Endothelial cell of umbilical vein (primary cell): ENCODE data around the gene CNKSR1. TPM values are rescaled to one million over a fixed set of nuclear protein-coding genes. Genes with fewer than 3 reads are reported as not detected.

Experiments used
- BruUV-seq: library from RNA; stranded (reverse); fragments of 400-500 nt; replicated peaks from 2 replicates; lab custom pipeline; 2021; lab: Mats Ljungman, UMichigan
- CTCF ChIA-PET: fragments of 300-600, 350-600 bp; sonication (Branson Sonifier 250); formaldehyde crosslinking; loops from one replicate; lab custom pipeline; 2021; ENCODE audit warnings: antibody characterized with exemption, inconsistent platforms; lab: Charles Lee
- POLR2A ChIA-PET: fragments of 300-600, 350-600 bp; sonication (Branson Sonifier 250); formaldehyde crosslinking; loops from one replicate; lab custom pipeline; 2021; ENCODE audit warnings: antibody characterized with exemption, inconsistent platforms; lab: Charles Lee
- DNase-seq: peaks from one replicate; pipeline ENCODE4 v3.0.0-alpha.2; 2011; ENCODE audit warnings: low read depth, low spot score
- FAIRE-seq: peaks from 2 replicates; lab custom pipeline; 2011; peaks lifted over from hg19 to GRCh38; lab: Jason Lieb, UNC
- H2AFZ ChIP-seq: 2 replicates; pipeline ENCODE4 v1.6.0; 2012; ENCODE audit warnings: low read depth, low read length, control low read depth, inconsistent platforms
- H3K27ac ChIP-seq: 2 replicates; pipeline ENCODE4 v1.5.1; 2011; ENCODE audit warnings: low read depth, mild to moderate bottlenecking, control low read depth, low read length, moderate library complexity; ENCODE audit not compliant: insufficient read depth
- H3K27me3 ChIP-seq, 2 experiments: 2 replicates each; pipeline versions ENCODE4 v1.6.0 to v1.6.1; 2011; ENCODE audit warnings: low read length in 2 of 2, mixed read lengths in 1 of 2; ENCODE audit not compliant: control insufficient read depth in 2 of 2, insufficient read depth in 2 of 2
- H3K36me3 ChIP-seq, 2 experiments: 2 replicates in 1 of 2; 3 replicates in 1 of 2; pipeline ENCODE4 v1.5.1; 2011; ENCODE audit warnings: low read length in 2 of 2, mild to moderate bottlenecking in 1 of 2, moderate library complexity in 1 of 2; ENCODE audit not compliant: control insufficient read depth in 2 of 2, insufficient read depth in 2 of 2; ENCODE audit errors: extremely low read depth in 1 of 2
- H3K4me1 ChIP-seq: 3 replicates; pipeline ENCODE4 v1.5.1; 2011; ENCODE audit warnings: mild to moderate bottlenecking, low read length; ENCODE audit not compliant: control insufficient read depth, insufficient read depth; ENCODE audit errors: extremely low read depth
- H3K4me2 ChIP-seq: 2 replicates; pipeline ENCODE4 v1.6.1; 2011; ENCODE audit warnings: low read length, control low read depth, mixed read lengths; ENCODE audit not compliant: insufficient read depth
- H3K4me3 ChIP-seq, 3 experiments: fragments of 200-600 bp in 1 of 3; sonication (generic), shearing (Covaris generic) in 1 of 3; replicated peaks in 1 of 3; 2 replicates each; pipeline ENCODE4 v1.5.1; 2011 to 2016; ENCODE audit warnings: control low read depth in 3 of 3, low read length in 3 of 3, mild to moderate bottlenecking in 2 of 3, inconsistent platforms in 1 of 3, low read depth in 1 of 3, moderate library complexity in 1 of 3; ENCODE audit not compliant: insufficient read depth in 1 of 3
- H3K79me2 ChIP-seq: 2 replicates; pipeline ENCODE4 v1.6.0; 2012; ENCODE audit warnings: low read length, inconsistent platforms; ENCODE audit not compliant: control insufficient read depth, insufficient read depth
- H3K9ac ChIP-seq: replicated peaks from 2 replicates; pipeline ENCODE3; 2011; ENCODE audit warnings: low read length, control low read depth; ENCODE audit not compliant: insufficient read depth; ENCODE audit errors: extremely low read depth
- H3K9me1 ChIP-seq: replicated peaks from 3 replicates; pipeline ENCODE4 v1.6.0; 2011; ENCODE audit warnings: mild to moderate bottlenecking, low read length; ENCODE audit not compliant: control insufficient read depth, insufficient read depth; ENCODE audit errors: extremely low read depth
- H3K9me3 ChIP-seq: replicated peaks from 2 replicates; pipeline ENCODE4 v1.5.1; 2012; ENCODE audit warnings: low read length, inconsistent platforms; ENCODE audit not compliant: control insufficient read depth, insufficient read depth
- H4K20me1 ChIP-seq: replicated peaks from 2 replicates; pipeline ENCODE3; 2011; ENCODE audit warnings: mild to moderate bottlenecking, low read length; ENCODE audit not compliant: control insufficient read depth, insufficient read depth; ENCODE audit errors: extremely low read depth
- EZH2 ChIP-seq: IDR thresholded peaks from 2 replicates; pipeline ENCODE4 v1.6.1; 2012; ENCODE audit warnings: borderline replicate concordance, low read depth, mild to moderate bottlenecking, moderate library complexity, low read length, inconsistent platforms; ENCODE audit not compliant: severe bottlenecking
- FOS ChIP-seq: IDR thresholded peaks from 2 replicates; pipeline ENCODE4 v1.6.1; 2011; ENCODE audit warnings: mild to moderate bottlenecking, low read length, moderate library complexity, borderline replicate concordance; ENCODE audit not compliant: insufficient read depth
- GATA2 ChIP-seq: IDR thresholded peaks from 2 replicates; pipeline ENCODE4 v1.7.0; 2011; ENCODE audit warnings: low read depth, mild to moderate bottlenecking, moderate library complexity, mixed read lengths, low read length; ENCODE audit not compliant: insufficient read length, insufficient read depth
- JUN ChIP-seq: IDR thresholded peaks from 2 replicates; pipeline ENCODE4 v1.6.1; 2011; ENCODE audit warnings: borderline replicate concordance, low read depth; ENCODE audit not compliant: insufficient read length, insufficient read depth
- MYC ChIP-seq: IDR thresholded peaks from one replicate; pipeline ENCODE4 v1.6.1; 2011; ENCODE audit warnings: mild to moderate bottlenecking, low read depth, low read length
- POLR2A ChIP-seq: IDR thresholded peaks from 2 replicates; pipeline ENCODE4 v1.6.1; 2012; ENCODE audit warnings: low read depth, mild to moderate bottlenecking, control low read depth, low read length
- POLR2AphosphoS5 ChIP-seq: IDR thresholded peaks from 2 replicates; pipeline ENCODE4 v1.6.1; 2012; ENCODE audit warnings: low read depth, mild to moderate bottlenecking, control low read depth, low read length, moderate library complexity; ENCODE audit not compliant: insufficient read depth
- dilution Hi-C: fragments of 300-500 bp; cut with MboI; formaldehyde crosslinking; loops from one replicate; pipeline ENCODE4 v1.15.0; 2019; ENCODE audit warnings: low sequenced_read_pairs; ENCODE audit not compliant: extremely low pct_ligation_motif_present
- intact Hi-C: fragments of 100-400 bp; cut with micrococcal nuclease; formaldehyde crosslinking; loops from one replicate; pipeline ENCODE4 v1.10.0; 2022
- polyA plus RNA-seq, 4 experiments: library from polyadenylated mRNA; depleted of rRNA in 3 of 4; stranded (reverse) in 3 of 4; unstranded in 1 of 4; fragments of >200 nt; gene quantifications; 2 replicates each; pipeline versions ENCODE4 v1.2.1 to v1.2.3, GENCODE V29; 2011 to 2012; ENCODE audit warnings: missing spikeins in 1 of 4
- total RNA-seq: library from RNA; stranded (reverse); gene quantifications from 2 replicates; pipeline ENCODE4 v1.2.3, GENCODE V29; 2021
- TF ChIP-seq, protein P1 (sequence below), 2 donors: IDR thresholded peaks; 1 replicate in 1 of 2; 2 replicates in 1 of 2; pipeline ENCODE4 v1.5.1; 2011; ENCODE audit warnings: low read length in 2 of 2, mild to moderate bottlenecking in 2 of 2, moderate library complexity in 2 of 2, control low read depth in 1 of 2, inconsistent platforms in 1 of 2, low read depth in 1 of 2; ENCODE audit not compliant: insufficient read depth in 1 of 2; ENCODE audit errors: extremely low read depth in 1 of 2
- TF ChIP-seq, protein P2 (sequence below): IDR thresholded peaks from 2 replicates; pipeline ENCODE4 v1.6.1; 2011; ENCODE audit not compliant: insufficient read depth, insufficient read length

Gene CNKSR1
- total and polyA plus RNA-seq, 2 donors (not counting 3 experiments of a cell fraction or from before 2014, with no cell fraction given) = 0.22 TPM; not detected in 1

- no peak for DNase-seq
- FAIRE-seq = no peak
- H3K9me1 ChIP-seq = no peaks in the 10 kb centered on the region
- no peaks in the 10 kb centered on the region for H3K27me3 ChIP-seq
- H3K9ac ChIP-seq = peak overlapping the region; percentile 74
- peak overlapping the region; percentile 46 to 72 (median 67) for H3K4me3 ChIP-seq
- TF ChIP-seq MYC (no peak), GATA2 (no peak)
- H2AFZ ChIP-seq = peak overlapping the region; percentile 75
- no peaks in the 10 kb centered on the region for H3K36me3 ChIP-seq
- H3K79me2 ChIP-seq = peaks cover 2% of the 10 kb centered on the region
- ChIA-PET POLR2A (no interaction called here), CTCF (interaction anchor here (1.0 to 3.7 kb wide), 17 partner anchors 8 to 242 kb away, joined by 3 to 48 read pairs (median 10); partner anchors contain the start of genes CEP85, CNKSR1, FAM110D and PDIK1L)
- no peaks in the 10 kb centered on the region for H4K20me1 ChIP-seq
- no TSS peak for BruUV-seq
- dilution Hi-C loops = no loop called here
- no peaks in the 10 kb centered on the region for H3K4me1 ChIP-seq
- peak overlapping the region; percentile 60 for H3K4me2 ChIP-seq
- H3K9me3 ChIP-seq = no peaks in the 10 kb centered on the region
- intact Hi-C loops = no loop called here
- H3K27ac ChIP-seq = peak overlapping the region; percentile 47
Measured at GRCh38 chr1:26170472-26170821, 6.8 kb upstream of the CNKSR1 start.

DNA sequence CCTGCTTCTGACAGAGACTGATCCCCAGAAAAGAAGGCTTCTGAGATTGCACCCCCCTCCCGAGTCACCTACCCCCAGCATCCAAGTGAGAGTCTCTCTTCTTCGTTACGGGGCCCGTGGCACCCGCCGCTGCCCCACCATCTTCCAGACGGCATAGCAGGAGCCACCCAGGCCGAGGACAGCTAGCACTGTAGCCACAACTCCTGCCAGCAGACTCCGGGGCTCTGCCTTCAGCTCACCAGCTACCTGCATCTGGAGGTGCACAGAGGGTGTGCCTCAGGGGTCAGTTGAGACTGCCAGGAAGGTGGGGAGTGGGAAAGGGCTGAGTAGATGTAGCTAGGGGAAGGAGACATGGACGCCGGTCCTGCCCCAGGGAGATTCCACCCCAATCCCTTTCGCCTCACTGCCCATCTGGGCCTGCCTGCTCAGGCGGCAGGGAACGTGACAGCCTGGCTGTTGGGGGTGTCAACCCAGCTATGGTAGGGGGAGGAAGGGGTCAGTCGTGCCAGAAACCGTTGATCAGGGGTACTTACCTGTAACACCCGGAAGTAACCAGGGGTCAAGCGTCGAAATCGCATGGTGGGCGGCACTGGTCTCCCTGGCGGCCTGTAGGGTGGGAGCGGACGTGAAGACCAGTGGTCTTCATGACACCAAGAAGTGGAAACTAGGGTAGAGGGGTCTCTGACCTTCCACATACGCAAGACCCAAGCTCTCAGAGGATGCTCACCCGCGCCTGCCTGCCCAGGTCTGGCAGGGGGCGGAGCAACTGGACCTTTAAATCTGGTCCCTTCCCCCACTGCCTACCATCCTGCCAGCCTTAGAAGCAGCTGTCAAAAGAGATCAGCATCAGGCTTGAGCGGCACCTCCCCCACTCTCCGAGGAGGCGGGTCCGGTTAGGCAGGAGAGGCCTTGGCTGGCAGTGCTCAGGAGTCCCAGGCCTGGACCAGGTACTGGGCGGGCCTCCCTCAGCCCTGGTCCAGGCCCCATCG lies 5.9 kb upstream of the CNKSR1 start, which contains the start of gene ZNF593OS:
ZNF593OS (minus strand) TSS at position 749 of the 989 bp plus-strand sequence; CDS start at position 578, 171 bp downstream.
- dilution Hi-C loops = no loop called here

More for the DNA sequence above, 5.9 kb upstream of the CNKSR1 start, which contains the start of gene ZNF593OS:
- H4K20me1 ChIP-seq = no peaks in the 10 kb centered on the region
- H3K36me3 ChIP-seq = no peaks in the 10 kb centered on the region
- H3K9me1 ChIP-seq = no peaks in the 10 kb centered on the region
- no peaks in the 10 kb centered on the region for H3K9me3 ChIP-seq
- H3K27ac ChIP-seq = no peak within 1 kb of the TSS
- intact Hi-C loops = no loop called here
- H3K4me3 ChIP-seq = no peak within 1 kb of the TSS
- no peak within 1 kb of the TSS for H2AFZ ChIP-seq
- CTCF ChIA-PET = interaction anchor here (3.7 kb wide), 1 partner anchor 149 kb away, joined by 48 read pairs; no protein-coding TSS in a partner anchor
- peaks cover 2% of the 10 kb centered on the region for H3K79me2 ChIP-seq
- no peaks in the 10 kb centered on the region for H3K27me3 ChIP-seq
- H3K4me2 ChIP-seq = peak within 1 kb of the TSS; percentile 60
- no peak for TF ChIP-seq EZH2
- TF ChIP-seq, protein P1, sequence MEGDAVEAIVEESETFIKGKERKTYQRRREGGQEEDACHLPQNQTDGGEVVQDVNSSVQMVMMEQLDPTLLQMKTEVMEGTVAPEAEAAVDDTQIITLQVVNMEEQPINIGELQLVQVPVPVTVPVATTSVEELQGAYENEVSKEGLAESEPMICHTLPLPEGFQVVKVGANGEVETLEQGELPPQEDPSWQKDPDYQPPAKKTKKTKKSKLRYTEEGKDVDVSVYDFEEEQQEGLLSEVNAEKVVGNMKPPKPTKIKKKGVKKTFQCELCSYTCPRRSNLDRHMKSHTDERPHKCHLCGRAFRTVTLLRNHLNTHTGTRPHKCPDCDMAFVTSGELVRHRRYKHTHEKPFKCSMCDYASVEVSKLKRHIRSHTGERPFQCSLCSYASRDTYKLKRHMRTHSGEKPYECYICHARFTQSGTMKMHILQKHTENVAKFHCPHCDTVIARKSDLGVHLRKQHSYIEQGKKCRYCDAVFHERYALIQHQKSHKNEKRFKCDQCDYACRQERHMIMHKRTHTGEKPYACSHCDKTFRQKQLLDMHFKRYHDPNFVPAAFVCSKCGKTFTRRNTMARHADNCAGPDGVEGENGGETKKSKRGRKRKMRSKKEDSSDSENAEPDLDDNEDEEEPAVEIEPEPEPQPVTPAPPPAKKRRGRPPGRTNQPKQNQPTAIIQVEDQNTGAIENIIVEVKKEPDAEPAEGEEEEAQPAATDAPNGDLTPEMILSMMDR (IDR thresholded peaks at IDR 0.05; ENCODE audit: extremely low read depth in 1 of 2, insufficient read depth in 1 of 2, low read depth in 1 of 2, low read length in 2 of 2) = no peak
- TF ChIP-seq MYC = no peak
- no peak for TF ChIP-seq POLR2AphosphoS5
- TF ChIP-seq, protein P2, sequence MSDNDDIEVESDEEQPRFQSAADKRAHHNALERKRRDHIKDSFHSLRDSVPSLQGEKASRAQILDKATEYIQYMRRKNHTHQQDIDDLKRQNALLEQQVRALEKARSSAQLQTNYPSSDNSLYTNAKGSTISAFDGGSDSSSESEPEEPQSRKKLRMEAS = no peak
- TF ChIP-seq JUN = no peak
- no peak for TF ChIP-seq FOS
- TF ChIP-seq POLR2A = no peak
- TF ChIP-seq GATA2 = no peak
- H3K4me1 ChIP-seq = no peaks in the 10 kb centered on the region
- no peak within 1 kb of the TSS for H3K9ac ChIP-seq
- BruUV-seq = no TSS peak
- POLR2A ChIA-PET = no interaction called here
- no peak for DNase-seq
- no peak for FAIRE-seq
